ENCODE measurements around the gene SPOCK1. TPM values are rescaled to one million over a fixed set of nuclear protein-coding genes. Genes with fewer than 3 reads are reported as not detected.
"Not testable (repeated sequence)": the region's sequence is repeated elsewhere in the genome, so short reads cannot be mapped to it uniquely, and the experiment has no call there.

SPOCK1 gene
- polyA plus RNA-seq, 1 experiment, result 304 TPM

DNA sequence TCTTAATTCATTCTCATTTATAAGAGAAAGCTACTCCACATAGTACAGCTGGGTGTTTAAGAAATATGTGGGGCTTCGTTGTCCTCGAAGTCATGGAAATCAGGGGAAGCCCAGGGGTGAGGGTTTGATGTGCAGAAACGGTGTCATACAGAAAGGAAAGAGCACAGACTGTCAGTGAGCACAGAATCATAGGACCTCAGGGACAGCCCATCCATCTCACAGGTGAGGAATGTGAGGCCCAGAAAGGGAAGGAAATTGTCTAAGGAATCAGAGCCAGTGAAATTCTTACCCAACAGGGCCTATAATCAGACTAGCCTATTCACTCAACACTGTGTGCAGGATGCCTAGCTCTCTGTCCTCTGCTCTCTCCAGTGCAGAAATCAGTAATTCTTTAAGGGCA, 535.6 kb downstream of the SPOCK1 start:
- ChIA-PET POLR2A (no interaction called here), CTCF (no interaction called here)
- no peak for DNase-seq (ENCODE audit: low read depth)
- H3K36me3 ChIP-seq (ENCODE audit: control insufficient read depth, insufficient read depth, low read length), result no peaks in the 10 kb centered on the region
- no peaks in the 10 kb centered on the region; the same call in 1 of the 2 replicates for H3K27me3 ChIP-seq (ENCODE audit: control insufficient read depth, insufficient read depth, low read length)
- TF ChIP-seq, protein P1, sequence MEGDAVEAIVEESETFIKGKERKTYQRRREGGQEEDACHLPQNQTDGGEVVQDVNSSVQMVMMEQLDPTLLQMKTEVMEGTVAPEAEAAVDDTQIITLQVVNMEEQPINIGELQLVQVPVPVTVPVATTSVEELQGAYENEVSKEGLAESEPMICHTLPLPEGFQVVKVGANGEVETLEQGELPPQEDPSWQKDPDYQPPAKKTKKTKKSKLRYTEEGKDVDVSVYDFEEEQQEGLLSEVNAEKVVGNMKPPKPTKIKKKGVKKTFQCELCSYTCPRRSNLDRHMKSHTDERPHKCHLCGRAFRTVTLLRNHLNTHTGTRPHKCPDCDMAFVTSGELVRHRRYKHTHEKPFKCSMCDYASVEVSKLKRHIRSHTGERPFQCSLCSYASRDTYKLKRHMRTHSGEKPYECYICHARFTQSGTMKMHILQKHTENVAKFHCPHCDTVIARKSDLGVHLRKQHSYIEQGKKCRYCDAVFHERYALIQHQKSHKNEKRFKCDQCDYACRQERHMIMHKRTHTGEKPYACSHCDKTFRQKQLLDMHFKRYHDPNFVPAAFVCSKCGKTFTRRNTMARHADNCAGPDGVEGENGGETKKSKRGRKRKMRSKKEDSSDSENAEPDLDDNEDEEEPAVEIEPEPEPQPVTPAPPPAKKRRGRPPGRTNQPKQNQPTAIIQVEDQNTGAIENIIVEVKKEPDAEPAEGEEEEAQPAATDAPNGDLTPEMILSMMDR (IDR thresholded peaks at IDR 0.05; ENCODE audit: insufficient read depth, low read depth, low read length), result no peak
- H3K4me3 ChIP-seq (ENCODE audit: low read depth, low read length), result no peak overlapping the region

DNA sequence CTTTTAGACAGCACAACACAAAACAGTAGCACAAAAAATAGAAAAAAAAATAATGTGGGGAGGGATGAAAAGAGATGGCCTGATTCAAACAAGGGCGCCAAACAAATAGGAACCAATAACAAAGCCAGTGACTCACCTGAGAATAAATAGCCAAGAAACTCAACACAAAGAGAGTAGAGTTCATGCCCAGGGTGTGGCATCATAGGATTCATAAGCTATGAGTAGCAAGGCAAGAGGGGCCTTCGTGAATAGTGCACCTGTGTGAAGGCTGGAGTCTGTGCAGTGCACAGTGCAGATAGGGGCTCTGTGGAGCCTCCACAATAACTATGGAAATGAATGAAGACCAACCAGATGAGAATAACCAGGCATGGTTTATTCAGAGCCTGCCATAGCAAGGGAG, 541.7 kb downstream of the SPOCK1 start:
- no peaks in the 10 kb centered on the region; the same call in 1 of the 2 replicates for H3K27me3 ChIP-seq (ENCODE audit: control insufficient read depth, insufficient read depth, low read length)
- H3K36me3 ChIP-seq (ENCODE audit: control insufficient read depth, insufficient read depth, low read length), result no peaks in the 10 kb centered on the region
- no peak for DNase-seq (ENCODE audit: low read depth)
- no peak overlapping the region for H3K4me3 ChIP-seq (ENCODE audit: low read depth, low read length)
- CTCF ChIA-PET, result no interaction called here
- POLR2A ChIA-PET, result no interaction called here
- TF ChIP-seq, protein P1 (IDR thresholded peaks at IDR 0.05; ENCODE audit: insufficient read depth, low read depth, low read length), result no peak

DNA sequence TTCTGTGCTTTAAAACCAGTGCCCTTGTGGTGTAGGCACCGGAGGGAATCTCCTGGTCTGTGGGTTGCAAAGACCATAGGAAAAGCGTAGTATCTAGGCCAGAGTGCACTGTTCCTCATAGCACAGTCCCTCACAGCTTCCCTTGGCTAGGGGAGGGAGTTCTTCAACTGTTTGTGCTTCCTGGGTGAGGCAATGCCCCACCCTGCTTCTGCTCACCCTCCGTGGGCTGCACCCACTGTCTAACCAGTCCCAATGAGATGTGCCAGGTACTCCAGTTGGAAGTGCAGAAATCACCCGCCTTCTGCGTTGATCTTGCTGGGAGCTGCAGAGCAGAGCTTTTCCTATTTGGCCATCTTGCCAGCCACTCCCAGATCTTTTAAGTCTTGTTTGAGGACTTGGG, 545.0 kb downstream of the SPOCK1 start:
- H3K4me3 ChIP-seq (ENCODE audit: low read depth, low read length); H3K36me3 ChIP-seq (ENCODE audit: control insufficient read depth, insufficient read depth, low read length); POLR2A ChIA-PET; H3K27me3 ChIP-seq (ENCODE audit: control insufficient read depth, insufficient read depth, low read length); CTCF ChIA-PET; DNase-seq (ENCODE audit: low read depth): not testable (repeated sequence)

DNA sequence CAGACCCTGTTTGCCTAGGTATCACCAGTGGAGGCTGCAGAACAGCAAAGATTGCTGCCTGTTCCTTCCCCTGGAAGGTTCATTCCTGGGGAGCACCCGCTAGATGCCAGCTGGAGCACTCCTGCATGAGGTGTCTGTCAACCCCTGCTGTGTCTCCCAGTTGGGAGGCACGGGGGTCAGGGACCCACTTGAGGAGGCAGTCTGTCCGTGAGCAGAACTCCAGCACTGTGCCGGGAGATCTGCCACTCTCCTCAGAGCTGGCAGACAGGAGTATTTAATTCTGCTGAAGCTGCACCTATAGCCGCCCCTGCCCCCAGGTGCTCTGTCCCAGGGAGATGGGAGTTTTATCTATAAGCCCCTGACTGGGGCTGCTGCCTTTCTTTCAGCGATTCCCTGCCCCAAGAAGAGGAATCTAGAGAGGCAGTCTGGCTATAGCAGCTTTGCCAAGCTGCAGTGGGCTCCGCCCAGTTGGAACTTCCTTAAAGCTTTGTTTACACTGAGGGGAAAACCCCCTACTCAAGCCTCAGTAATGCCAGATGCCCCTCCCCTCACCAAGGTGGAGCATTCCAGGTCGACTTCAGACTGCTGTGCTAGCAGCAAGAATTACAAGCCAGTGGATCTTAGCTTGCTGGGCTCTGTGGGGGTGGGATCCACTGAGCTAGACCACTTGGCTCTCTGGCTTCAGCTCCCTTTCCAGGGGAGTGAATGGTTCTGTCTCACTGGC, 545.6 kb downstream of the SPOCK1 start:
- POLR2A ChIA-PET; H3K4me3 ChIP-seq (ENCODE audit: low read depth, low read length); H3K36me3 ChIP-seq (ENCODE audit: control insufficient read depth, insufficient read depth, low read length); DNase-seq (ENCODE audit: low read depth); H3K27me3 ChIP-seq (ENCODE audit: control insufficient read depth, insufficient read depth, low read length): not testable (repeated sequence)
- CTCF ChIA-PET, result interaction anchor here (0.5 kb wide), 1 partner anchor 12 kb away, joined by 3 read pairs; no protein-coding TSS in a partner anchor

DNA sequence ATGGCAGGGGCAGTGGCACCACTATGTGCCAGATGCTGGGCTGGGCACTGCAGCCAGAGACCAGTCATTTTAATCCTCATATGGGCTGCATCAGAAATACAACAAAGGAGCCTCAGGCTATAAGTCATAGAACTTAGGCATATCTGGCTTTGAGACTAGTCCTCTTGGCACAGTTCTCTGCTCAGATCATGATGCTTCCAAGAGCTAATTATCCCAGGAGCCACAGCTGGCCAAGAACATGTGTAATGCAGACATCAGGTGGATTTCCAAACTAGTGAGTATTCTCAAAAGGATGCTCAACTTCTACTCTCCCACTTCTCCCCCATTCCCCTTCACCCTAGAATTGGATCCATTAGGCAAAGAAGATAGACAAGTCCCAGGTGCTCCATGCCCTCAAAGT, 571.6 kb downstream of the SPOCK1 start:
- TF ChIP-seq, protein P1 (IDR thresholded peaks at IDR 0.05; ENCODE audit: insufficient read depth, low read depth, low read length), result no peak
- ChIA-PET POLR2A (no interaction called here), CTCF (no interaction called here)
- no peak for DNase-seq (ENCODE audit: low read depth)
- no peaks in the 10 kb centered on the region for H3K27me3 ChIP-seq (ENCODE audit: control insufficient read depth, insufficient read depth, low read length)
- H3K4me3 ChIP-seq (ENCODE audit: low read depth, low read length), result no peak overlapping the region
- no peaks in the 10 kb centered on the region for H3K36me3 ChIP-seq (ENCODE audit: control insufficient read depth, insufficient read depth, low read length)

DNA sequence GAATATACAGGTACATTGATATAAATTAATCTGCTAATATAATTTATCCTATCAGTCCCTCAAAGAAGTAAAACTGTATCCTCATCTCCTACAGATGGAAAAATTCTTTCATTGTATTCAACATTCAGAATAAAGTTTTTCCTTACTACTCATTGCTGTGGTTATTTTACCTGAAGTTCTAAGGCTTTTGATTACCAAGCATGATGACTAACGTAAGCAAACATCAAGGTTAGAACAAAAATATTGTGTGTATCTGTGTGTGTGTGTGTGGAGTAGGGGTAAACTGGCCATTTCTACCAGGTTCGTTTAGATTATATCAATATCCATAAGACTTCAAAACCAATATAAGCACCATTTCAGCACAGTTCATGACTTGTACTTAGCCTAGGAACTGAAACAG, 573.1 kb downstream of the SPOCK1 start:
- ChIA-PET POLR2A (no interaction called here), CTCF (no interaction called here)
- no peak overlapping the region for H3K4me3 ChIP-seq (ENCODE audit: low read depth, low read length)
- no peaks in the 10 kb centered on the region for H3K36me3 ChIP-seq (ENCODE audit: control insufficient read depth, insufficient read depth, low read length)
- TF ChIP-seq, protein P1 (IDR thresholded peaks at IDR 0.05; ENCODE audit: insufficient read depth, low read depth, low read length), result no peak
- no peak for DNase-seq (ENCODE audit: low read depth)
- H3K27me3 ChIP-seq (ENCODE audit: control insufficient read depth, insufficient read depth, low read length), result no peaks in the 10 kb centered on the region

Small RNA genes lying within 50 kb of the gene (small RNA-seq; reads per million reads assigned to genes)
- not detected for gene RNA5SP193 (ENCODE audit: insufficient read length, low read depth, low replicate concordance)

Other genes starting within 250 kb of the SPOCK1 start
- 1.1 and 1.3 TPM in 2 replicates for gene KLHL3, start 236.8 kb upstream of the SPOCK1 start, polyA plus RNA-seq (2011; rRNA removed)